NCI-H774 (cell line): ENCODE measurements around the gene GTPBP4.
"Not testable (repeated sequence)": the region's sequence is repeated elsewhere in the genome, so short reads cannot be mapped to it uniquely, and the experiment has no call there.

Experiments used
- DNase-seq: peaks from one replicate; lab custom pipeline; 2025; lab: John Stamatoyannopoulos, UW

GTPBP4 gene

GRCh38 chr10:1056326-1057105 is 68.3 kb downstream of the GTPBP4 start, which contains the start of gene WDR37:
TSS of gene WDR37 (plus strand) at chr10:1056385. CDS start at chr10:1072156, 15,771 bp downstream.
- peak; percentile 72 for DNase-seq

- DNase-seq = no peak
Measured at GRCh38 chr10:1057106-1057657, 68.9 kb downstream of the GTPBP4 start.

- no peak for DNase-seq
Measured at GRCh38 chr10:1058017-1058416, 69.8 kb downstream of the GTPBP4 start.

- no peak for DNase-seq
Measured at GRCh38 chr10:1059902-1060301, 71.7 kb downstream of the GTPBP4 start.

- DNase-seq = no peak
Measured at GRCh38 chr10:1061930-1062774, 73.9 kb downstream of the GTPBP4 start.

- no peak for DNase-seq
Measured at GRCh38 chr10:1063232-1063865, 75.1 kb downstream of the GTPBP4 start.

- DNase-seq = no peak
Measured at GRCh38 chr10:1064964-1065247, 76.7 kb downstream of the GTPBP4 start.

GRCh38 chr10:1066734-1067133 is 78.5 kb downstream of the GTPBP4 start:
- DNase-seq = not testable (repeated sequence)

GRCh38 chr10:1068380-1069361 is 80.4 kb downstream of the GTPBP4 start:
- DNase-seq = no peak
